CD4-positive, alpha-beta T cell treated with Interleukin-15 for 4 hours (primary cell): ENCODE data around the gene GBF1.
A peak's percentile ranks its signal among the peaks of the same experiment; 100 is the strongest.
"Not testable (repeated sequence)": the region's sequence is repeated elsewhere in the genome, so short reads cannot be mapped to it uniquely, and the experiment has no call there.

ENCODE experiments used
- DNase-seq: peaks from one replicate; pipeline ENCODE4 v3.0.0-alpha.2; 2020; ENCODE audit warnings: low spot score

GBF1 gene, protein sequence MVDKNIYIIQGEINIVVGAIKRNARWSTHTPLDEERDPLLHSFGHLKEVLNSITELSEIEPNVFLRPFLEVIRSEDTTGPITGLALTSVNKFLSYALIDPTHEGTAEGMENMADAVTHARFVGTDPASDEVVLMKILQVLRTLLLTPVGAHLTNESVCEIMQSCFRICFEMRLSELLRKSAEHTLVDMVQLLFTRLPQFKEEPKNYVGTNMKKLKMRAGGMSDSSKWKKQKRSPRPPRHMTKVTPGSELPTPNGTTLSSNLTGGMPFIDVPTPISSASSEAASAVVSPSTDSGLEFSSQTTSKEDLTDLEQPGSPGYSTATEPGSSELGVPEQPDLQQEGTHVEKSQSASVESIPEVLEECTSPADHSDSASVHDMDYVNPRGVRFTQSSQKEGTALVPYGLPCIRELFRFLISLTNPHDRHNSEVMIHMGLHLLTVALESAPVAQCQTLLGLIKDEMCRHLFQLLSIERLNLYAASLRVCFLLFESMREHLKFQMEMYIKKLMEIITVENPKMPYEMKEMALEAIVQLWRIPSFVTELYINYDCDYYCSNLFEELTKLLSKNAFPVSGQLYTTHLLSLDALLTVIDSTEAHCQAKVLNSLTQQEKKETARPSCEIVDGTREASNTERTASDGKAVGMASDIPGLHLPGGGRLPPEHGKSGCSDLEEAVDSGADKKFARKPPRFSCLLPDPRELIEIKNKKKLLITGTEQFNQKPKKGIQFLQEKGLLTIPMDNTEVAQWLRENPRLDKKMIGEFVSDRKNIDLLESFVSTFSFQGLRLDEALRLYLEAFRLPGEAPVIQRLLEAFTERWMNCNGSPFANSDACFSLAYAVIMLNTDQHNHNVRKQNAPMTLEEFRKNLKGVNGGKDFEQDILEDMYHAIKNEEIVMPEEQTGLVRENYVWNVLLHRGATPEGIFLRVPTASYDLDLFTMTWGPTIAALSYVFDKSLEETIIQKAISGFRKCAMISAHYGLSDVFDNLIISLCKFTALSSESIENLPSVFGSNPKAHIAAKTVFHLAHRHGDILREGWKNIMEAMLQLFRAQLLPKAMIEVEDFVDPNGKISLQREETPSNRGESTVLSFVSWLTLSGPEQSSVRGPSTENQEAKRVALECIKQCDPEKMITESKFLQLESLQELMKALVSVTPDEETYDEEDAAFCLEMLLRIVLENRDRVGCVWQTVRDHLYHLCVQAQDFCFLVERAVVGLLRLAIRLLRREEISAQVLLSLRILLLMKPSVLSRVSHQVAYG (N-terminal part only)

DNA sequence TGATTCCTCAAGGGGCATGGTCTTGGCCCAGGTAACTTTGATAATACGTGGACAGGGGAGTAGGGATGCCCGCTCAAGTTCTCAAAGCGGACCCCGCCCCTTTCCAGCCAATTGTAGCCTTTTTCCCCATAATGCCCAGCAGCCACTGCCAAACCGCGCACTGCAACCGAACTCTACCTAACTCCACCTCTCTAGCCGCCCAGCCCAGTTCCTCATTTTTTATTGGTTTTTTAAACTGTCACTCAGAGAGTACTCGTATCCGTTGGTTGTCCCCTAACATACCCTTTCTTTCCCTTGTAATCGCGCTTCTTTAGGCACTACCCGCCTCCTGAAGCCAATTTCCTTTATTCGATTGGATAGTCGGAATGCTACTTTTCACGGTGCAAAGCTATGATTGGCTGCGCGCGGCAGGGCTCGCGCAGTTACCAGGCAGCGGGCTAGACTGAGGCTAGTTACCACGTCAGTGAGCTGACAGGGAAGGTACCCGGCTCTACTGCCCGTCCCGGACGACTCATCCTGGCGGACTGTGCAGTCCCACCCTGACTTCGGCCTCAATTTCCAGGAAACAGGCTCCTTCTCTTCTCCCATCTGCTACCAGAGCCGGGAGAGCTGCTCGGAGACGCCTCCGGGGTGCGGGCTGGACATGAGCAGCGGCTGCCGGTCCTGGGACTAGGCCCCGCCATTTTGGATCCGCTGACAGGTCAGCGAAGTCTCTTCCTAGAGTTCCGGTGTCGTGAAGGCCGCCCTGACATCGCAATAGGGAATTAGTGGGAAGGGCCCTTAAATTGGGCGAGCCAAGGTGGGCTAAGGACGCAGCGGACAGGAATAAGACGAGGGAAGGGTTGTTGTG is at the start of gene GBF1:
Gene GBF1 (plus strand): TSS at position 451 of the 850 bp plus-strand sequence. CDS start 13,407 bp downstream, outside the sequence.
- DNase-seq, result peak; percentile 99

DNA sequence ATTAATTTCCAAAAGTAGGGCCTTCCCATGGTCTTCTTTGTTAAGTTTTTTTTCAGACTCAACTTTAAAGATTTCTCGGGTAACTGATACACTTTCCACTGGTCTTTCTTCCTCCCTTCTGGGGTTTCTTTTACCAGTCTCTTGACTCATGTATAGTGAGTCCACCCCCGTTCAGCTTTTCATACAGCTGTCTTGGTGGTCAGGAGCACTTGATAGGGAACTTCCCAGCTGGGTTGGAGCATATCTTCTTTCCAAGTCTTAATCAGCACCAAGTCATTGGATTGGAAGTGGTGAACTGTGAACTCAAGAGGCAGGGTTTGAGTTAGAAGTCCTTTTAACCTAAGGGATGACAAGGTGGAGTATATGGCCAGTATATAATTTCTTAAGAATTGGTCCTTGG is 48.4 kb upstream of the GBF1 start:
- DNase-seq, result no peak

DNA sequence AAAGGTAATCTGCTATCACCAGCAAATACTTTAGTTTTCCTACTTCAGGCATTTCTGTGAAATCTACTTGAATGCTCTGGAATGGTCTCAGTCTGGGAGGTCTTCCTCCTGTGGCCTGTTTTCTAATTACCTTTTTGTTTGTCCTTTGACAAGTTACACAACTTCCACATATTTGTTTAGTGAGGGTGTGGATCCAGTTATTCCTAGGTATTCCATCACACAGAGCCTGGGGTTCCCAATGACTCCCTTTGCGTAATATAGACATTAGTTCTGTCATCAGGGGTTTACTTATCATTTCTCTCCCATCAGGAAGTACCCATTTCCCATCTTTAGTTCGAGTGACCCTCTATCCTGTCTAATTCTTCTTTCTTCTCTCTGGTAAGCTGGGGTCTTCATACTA is 47.3 kb upstream of the GBF1 start:
- DNase-seq, result no peak

DNA sequence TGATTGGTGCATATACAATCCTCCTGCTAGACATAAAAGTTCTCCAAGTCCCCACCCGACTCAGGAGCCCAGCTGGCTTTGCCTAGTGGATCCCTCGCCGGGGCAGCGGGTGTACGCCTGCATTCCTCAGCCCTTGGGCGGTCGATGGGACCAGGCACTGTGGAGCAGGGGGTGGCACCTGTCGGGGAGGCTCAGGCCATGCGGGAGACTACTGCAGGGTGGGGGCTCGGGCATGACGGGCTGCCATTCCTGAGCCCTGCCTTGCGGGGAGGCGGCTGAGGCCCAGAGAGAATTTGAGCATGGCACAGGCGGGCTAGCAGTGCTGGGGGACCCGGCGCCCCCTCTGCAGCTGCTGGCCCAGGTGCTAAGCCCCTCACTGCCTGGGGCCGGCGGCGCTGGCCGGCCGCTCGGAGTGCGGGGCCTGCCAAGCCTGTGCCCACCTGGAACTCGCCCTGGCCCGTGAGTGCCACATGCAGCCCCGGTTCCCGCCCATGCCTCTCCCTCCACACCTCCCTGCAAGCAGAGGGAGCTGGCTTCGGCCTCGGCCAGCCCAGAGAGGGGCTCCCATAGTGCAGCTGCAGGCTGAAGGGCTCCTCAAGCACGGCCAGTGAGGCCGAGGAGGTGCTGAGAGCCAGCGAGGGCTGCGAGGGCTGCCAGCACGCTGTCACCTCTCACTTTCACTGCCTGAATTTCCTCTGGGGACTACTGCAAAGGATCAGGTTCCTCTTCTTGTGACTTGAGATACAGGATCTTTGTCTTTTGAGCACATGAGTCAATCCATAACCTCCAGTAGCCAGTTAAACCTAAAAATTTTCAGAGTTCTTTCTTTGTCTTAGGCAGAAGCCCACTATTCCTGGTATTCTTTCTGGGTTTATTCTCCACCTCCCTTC is 44.3 kb upstream of the GBF1 start:
- DNase-seq, result no peak

DNA sequence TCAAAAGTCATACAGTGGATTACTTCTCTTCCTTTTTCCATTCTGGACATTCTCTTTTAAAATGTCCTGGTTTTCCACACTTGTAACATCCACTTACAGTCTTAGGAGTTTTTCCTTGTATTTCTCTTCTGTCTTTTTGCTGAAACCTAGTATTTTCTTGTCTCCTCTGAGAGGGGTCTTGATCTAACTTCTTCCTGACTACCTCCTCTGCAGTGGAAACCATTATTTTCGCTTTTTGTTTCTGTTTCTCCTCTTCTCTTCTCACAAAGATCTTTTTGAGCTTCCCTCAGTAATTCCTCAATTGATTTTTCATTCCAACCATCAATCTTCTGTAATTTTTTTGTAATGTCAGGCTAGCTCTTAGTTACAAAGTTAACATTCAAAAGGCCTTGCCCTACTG is 42.9 kb upstream of the GBF1 start:
- DNase-seq, result no peak

DNA sequence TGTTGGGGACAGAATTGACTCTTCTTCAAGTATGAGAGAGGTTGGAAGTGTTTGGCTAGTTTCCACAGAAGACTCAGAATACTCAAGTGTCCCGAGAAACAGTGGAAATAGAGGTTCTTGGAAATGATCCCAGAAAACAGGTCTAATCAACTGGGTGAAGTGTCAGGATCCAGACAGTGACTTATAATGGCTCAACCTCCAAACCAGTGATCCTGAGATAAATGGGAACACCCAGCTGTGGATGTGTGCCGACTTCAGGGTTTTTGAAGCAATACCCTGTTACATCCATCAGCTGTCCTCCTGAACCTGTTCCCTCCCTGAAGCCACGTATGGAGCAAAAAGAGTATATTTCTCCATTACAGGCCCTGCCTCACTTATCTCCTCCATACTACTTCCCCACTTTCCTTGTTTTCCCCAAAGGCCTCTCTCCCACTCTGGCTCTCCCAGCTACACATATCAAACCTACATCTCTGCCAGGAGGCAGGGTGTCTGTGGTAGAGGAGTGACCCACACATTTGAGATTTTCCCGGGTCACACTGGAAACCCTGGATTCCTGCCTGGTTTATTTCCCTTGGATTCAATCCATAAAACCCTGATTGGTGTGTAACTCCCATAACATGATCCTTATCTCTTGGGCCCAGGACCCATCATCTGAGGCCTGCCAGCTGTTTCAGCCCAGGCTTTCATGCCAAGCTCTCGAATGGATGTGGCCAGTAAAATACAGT is 36.9 kb upstream of the GBF1 start:
- no peak for DNase-seq

DNA sequence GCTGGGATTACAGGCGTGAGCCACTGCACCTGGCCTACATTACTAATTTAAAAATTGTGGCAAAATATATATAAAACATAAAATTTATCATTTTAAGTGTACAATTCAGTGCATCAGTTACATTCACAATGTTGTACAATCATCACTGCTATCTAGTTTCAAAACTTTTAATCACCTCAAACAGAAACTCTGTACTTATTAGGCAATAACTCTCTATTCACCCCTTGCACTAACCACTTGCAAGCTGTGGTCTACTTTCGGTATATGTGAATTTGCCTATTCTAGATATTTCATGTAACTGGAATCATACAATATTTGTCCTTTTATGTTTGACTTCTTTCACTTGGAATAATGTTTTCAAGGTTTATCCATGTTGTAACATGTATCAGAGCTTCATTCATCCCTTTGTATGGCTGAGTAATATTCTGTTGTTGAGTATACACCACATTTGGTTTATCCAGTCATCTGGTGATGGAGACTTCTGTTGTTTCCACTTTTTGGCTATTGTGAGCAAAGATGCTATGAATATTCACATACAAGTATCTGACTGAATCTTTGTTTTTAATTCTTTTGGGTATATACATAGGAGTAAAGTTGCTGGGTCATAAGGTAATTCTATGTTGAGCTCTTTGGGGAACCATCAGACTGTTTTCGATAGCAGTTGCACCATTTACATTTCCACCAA is 33.6 kb upstream of the GBF1 start:
- no peak for DNase-seq

DNA sequence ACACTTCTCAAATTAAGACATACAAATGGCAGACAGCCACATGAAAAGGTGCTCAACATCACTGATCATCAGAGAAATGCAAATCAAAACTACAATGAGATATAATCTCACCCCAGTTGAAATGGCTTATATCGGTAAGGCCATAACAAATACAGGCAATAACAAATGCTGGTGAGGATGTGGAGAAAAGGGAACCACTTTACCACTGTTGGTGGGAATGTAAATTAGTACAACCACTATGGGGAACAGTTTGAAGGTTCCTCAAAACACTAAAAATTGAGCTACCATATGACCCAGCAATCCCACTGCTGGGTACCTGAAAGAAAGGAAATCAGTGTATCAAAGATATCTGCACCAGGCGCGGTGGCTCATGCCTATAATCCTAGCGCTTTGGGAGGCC is 31.7 kb upstream of the GBF1 start:
- not testable (repeated sequence) for DNase-seq

DNA sequence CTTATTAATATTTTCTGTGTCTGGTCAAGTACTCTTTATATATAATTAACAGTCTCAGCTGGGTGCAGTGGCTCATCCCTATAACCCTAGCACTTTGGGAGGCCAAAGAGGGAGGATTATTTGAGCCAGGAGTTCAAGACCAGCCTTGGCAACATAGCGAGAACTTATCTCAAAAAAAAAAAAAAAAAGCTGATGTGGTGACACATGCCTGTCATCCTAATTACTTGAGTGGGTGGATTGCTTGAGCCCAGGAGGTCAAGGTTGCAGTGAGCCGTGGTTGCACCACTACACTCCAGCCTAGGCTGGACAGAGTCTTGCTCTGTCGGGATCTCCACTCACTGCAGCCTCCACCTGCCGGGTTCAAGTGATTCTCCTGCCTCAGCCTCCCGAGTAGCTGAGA is 26.0 kb upstream of the GBF1 start:
- no peak for DNase-seq

DNA sequence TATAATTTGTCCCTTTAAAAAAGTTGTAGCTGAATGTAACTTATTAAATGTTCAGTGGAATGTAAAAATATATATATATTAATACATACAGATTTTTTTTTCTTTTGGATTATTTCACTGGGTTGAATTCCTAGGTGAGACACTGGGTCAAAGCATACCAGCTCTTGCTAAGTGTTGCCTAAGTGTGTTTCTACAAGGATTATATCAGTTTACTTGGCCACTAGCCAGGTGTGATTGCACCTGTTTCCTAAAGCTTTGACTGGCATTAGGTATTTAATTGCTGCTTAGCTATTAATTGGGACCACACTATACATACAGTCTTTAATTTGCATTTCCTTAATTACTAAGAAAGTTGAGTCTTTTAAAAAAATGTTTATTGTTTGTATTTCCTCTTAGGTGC is 24.7 kb upstream of the GBF1 start:
- no peak for DNase-seq

DNA sequence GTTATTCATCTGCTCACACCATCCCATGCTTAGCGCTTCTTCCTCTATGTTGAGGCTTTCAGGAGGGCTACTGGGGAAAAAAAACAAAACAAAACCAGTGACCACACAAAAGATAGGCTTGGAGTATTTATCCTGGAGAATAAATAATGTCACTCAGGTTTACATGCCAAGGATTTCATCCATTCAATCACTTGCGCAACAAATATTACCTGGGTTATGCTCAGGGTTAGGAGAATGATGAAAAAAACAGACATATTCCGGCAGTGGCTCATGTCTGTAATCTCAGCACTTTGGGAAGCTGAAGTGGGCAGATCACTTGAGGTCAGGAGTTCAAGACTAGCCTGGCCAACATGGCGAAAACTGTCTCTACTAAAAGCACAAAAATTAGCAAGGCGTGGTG is 22.5 kb upstream of the GBF1 start:
- DNase-seq, result no peak

DNA sequence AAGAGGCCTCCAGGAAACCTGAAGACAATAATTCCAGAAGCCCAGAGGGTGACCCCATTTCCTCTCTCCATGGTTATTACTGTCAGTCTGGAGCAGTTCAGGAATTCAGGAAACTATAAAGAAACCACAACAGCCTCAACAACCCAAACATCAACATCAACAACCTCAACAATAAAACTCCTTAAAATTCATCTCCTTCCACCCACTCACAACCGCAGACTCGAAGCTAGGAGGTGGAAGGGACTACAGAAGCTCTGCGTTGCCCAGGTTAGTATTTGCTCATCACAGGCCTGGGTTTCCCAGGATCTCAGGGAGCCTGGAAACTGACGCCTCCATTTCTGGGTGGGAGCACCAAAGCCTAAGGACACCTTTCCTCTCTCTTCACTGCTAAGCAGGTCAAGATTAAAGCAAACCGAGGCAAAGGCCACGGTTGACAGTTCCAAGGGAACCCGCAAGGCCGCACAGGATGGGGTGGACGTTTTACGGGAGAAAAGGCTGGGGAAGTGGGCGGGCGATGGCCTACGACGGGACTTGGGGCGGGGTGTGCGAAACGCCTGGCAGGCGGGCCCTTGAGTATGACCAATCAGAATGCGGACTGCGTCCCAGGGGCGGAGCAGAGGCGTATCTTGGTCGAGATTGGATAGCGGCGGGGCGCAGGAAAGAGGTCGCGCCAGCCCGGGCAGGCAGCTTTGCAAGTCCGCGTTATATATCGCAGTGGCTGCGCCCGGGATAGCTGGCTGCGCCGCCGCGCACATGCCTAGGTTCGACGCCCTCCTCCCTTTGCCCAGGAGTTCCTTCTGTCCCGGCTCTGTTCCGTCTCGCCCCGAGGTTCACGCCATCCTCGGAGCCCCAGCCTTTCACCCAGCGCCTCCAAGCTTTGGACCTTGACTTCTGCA is 19.4 kb upstream of the GBF1 start, which contains the start of gene ELOVL3:
Gene ELOVL3 (plus strand): TSS at position 654 of the 896 bp plus-strand sequence. CDS start 250 bp downstream, outside the sequence.
- DNase-seq, result peak; percentile 89

DNA sequence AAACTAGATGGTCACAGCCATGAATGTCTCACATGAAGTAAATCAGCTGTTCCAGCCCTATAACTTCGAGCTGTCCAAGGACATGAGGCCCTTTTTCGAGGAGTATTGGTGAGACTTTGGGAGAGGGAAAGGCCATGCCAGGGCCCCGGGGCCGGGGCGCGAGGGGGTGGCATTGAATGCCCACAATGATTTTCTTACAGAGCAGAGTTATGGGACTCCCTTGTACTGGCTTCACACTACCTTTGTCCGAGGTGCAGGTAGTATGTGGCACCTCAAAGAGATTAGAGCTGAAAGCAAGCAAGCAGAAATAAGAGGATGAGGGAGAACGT is 18.8 kb upstream of the GBF1 start:
- no peak for DNase-seq

DNA sequence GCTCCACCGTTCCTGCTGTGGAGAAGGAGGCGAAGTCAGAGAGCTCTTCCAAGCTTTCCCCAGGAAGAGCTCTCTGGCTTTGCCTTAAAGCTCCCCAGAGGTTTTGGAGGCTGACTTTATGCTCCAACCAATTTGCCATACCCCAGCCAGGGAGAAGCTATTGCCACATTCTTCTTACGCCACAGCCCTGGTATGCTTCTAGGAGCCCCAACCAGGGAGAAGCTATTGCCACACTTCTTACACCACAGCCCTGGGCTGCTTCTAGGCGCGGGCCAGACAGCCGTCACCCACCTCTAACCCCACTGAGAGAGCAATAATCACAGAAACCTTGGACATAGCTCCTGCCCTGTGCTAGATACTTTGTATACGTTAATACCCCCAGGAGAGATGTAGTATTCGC is 18.3 kb upstream of the GBF1 start:
- no peak for DNase-seq

DNA sequence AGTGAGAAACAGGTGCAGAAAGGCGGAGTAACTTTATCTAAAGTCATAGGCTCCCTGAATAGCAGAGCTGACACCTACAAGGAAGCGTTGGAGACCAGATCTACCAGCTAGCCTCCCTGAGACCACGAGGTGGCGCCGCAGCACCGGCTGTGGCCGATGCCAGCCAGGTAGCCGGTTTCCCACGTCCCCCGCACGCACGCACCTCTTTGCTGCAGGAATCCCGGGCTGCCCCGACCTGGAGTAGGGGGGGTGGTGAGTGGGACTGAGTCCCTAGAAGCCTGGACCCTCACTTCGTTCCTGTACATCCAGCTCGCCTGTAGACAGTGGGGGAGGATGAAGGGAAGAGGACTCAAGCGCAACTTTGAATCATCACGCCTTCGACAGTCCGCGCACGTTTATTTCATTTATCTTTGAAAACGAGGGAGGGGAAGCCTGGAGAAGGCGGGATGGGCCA is 15.5 kb upstream of the GBF1 start:
- peak; percentile 87 for DNase-seq

DNA sequence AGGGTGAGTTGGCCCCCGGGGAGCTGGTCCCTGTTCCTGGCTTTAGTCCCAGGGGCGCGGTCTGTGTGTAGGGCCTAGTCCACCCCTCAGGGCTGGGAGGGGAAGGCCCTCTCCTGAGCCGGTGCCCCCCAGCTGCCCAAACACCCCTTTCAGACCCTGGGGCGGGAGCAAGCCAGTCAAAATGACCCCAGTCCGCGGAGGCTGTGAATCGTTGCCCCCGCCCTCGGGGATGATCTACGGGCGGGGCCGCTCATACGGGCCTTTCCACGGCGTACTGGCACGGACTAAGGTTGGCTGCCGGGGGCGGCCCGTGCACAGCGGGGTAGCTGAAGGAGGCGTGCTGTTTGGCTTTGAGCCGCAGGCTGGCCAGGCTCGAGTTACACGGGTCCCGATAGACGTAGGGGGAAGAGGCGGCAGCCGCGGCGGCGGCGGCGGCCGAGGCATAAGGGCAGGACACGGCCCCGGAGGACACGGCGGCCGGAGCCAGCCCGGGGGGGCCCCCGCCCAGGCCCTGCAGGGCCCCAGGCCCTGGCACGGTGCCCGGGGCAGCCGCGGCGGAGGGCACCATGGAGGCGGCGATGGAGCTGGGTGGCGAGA is 15.0 kb upstream of the GBF1 start:
- peak; percentile 2 for DNase-seq

DNA sequence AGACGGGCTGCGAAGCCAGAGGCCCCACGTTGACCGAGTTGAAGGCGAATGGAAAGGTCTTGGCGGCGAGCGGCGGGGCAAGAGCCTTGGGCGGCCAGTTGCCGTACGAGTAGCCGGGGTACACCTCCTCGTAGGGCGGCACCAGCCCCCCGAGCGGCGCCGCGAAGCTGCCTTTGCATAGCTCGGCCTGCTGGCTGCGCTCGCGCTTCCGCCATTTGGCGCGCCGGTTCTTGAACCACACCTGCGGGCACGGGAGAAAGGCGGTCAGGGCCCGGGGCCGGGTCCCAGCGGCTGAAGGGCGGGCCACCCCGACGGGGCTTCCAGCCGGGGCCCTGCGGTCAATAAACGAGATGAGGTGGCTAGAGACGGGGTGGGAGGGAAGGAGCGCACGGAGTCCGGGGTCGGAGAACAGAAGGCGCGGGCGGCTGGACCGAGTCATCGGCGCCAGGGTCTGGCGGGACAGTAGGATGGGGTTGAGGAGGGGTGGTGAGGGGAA is 14.4 kb upstream of the GBF1 start:
- peak; percentile 41 for DNase-seq
